B cell (primary cell): ENCODE measurements around the gene B3GALT2. TPM values are rescaled to one million over a fixed set of nuclear protein-coding genes. Genes with fewer than 3 reads are reported as not detected.

Experiments
- ATAC-seq: fragments of 200-7000 bp; cut with Tn5 transposase; one replicate; pipeline ENCODE4 v1.10.0; 2021; ENCODE audit warnings: low read depth, mild to moderate bottlenecking, moderate number of reproducible peaks, moderate library complexity
- CTCF ChIA-PET: fragments of 350-600 bp; sonication (Branson Sonifier 250); formaldehyde crosslinking; loops from one replicate; lab custom pipeline; 2021; ENCODE audit warnings: antibody characterized with exemption, inconsistent platforms; lab: Charles Lee
- POLR2A ChIA-PET: fragments of 350-600 bp; sonication (Branson Sonifier 250); formaldehyde crosslinking; loops from one replicate; lab custom pipeline; 2021; ENCODE audit warnings: antibody characterized with exemption; lab: Charles Lee
- DNase-seq: peaks from one replicate; pipeline ENCODE4 v3.0.0; 2013
- H2AFZ ChIP-seq: 2 replicates; pipeline ENCODE4 v1.6.1; 2012; ENCODE audit warnings: mild to moderate bottlenecking, low read depth, low read length; ENCODE audit not compliant: insufficient read depth, poor library complexity, severe bottlenecking
- H3K27ac ChIP-seq, 2 donors: 1 replicate in 1 of 2; 2 replicates in 1 of 2; pipeline ENCODE4 v1.5.1; 2012 to 2013; ENCODE audit warnings: low read length in 2 of 2, mild to moderate bottlenecking in 2 of 2, moderate library complexity in 1 of 2
- H3K27me3 ChIP-seq, 4 experiments: fragments of 200-600 bp in 1 of 4; sonication (generic) in 1 of 4; replicated peaks in 1 of 4; 1 replicate in 2 of 4; 2 replicates in 2 of 4; pipeline versions ENCODE4 v1.6.1 to v1.7.0; 2013 to 2016; ENCODE audit warnings: low read length in 3 of 4, mild to moderate bottlenecking in 2 of 4, mixed read lengths in 1 of 4, moderate library complexity in 1 of 4; ENCODE audit not compliant: insufficient read depth in 4 of 4, control insufficient read depth in 3 of 4; ENCODE audit errors: control extremely low read depth in 1 of 4
- H3K36me3 ChIP-seq, 2 experiments: replicated peaks in 1 of 2; 1 replicate in 1 of 2; 2 replicates in 1 of 2; pipeline versions ENCODE4 v1.6.1 to v1.7.1; 2013; ENCODE audit warnings: low read length in 1 of 2; ENCODE audit not compliant: insufficient read depth in 2 of 2, control insufficient read depth in 1 of 2; ENCODE audit errors: control extremely low read depth in 1 of 2, extremely low read depth in 1 of 2
- H3K4me1 ChIP-seq, 2 donors: fragments of 200-600 bp in 1 of 2; sonication (generic) in 1 of 2; 1 replicate in 1 of 2; 2 replicates in 1 of 2; pipeline versions ENCODE4 v1.5.1 to v1.6.1; 2013 to 2017; ENCODE audit warnings: low read length in 2 of 2; ENCODE audit not compliant: control insufficient read depth in 2 of 2, insufficient read depth in 2 of 2
- H3K4me2 ChIP-seq: replicated peaks from 2 replicates; pipeline ENCODE3; 2012; ENCODE audit warnings: mild to moderate bottlenecking, low read depth, low read length; ENCODE audit not compliant: poor library complexity, severe bottlenecking
- H3K4me3 ChIP-seq, 5 experiments: fragments of 200-600 bp in 1 of 5; sonication (generic) in 1 of 5; 1 replicate in 3 of 5; 2 replicates in 2 of 5; pipeline versions ENCODE4 v1.5.1 to v1.7.0; 2011 to 2016; ENCODE audit warnings: low read length in 4 of 5, mild to moderate bottlenecking in 4 of 5, low read depth in 2 of 5, control low read depth in 1 of 5, moderate library complexity in 1 of 5; ENCODE audit not compliant: insufficient read depth in 1 of 5; ENCODE audit errors: control extremely low read depth in 1 of 5, extremely low read depth in 1 of 5
- H3K79me2 ChIP-seq: fragments of 200-600 bp; sonication (generic); one replicate; pipeline ENCODE4 v1.6.0; 2016; ENCODE audit warnings: low read length; ENCODE audit not compliant: control insufficient read depth, insufficient read depth
- H3K9ac ChIP-seq: fragments of 200-600 bp; sonication (generic); 2 replicates; pipeline ENCODE4 v1.6.1; 2017; ENCODE audit warnings: mild to moderate bottlenecking, low read length, moderate library complexity
- H3K9me3 ChIP-seq, 3 donors: one replicate each; pipeline versions ENCODE4 v1.6.1 to v1.7.1; 2013; ENCODE audit warnings: low read length in 2 of 3; ENCODE audit not compliant: control insufficient read depth in 2 of 3, insufficient read depth in 1 of 3; ENCODE audit errors: control extremely low read depth in 1 of 3
- H4K20me1 ChIP-seq: 2 replicates; pipeline ENCODE4 v1.6.0; 2012; ENCODE audit warnings: mild to moderate bottlenecking, low read length; ENCODE audit not compliant: insufficient read depth, control insufficient read depth, poor library complexity, severe bottlenecking
- H3K27ac Mint-ChIP-seq: one replicate; pipeline ENCODE4 v1.8.0; 2021; ENCODE audit warnings: mixed read lengths
- H3K27me3 Mint-ChIP-seq: one replicate; pipeline ENCODE4 v1.8.0; 2021; ENCODE audit warnings: mixed read lengths
- H3K4me1 Mint-ChIP-seq: one replicate; pipeline ENCODE4 v1.8.0; 2021; ENCODE audit warnings: mixed read lengths
- H3K4me3 Mint-ChIP-seq: one replicate; pipeline ENCODE4 v1.8.0; 2021; ENCODE audit warnings: mixed read lengths
- H3K9me3 Mint-ChIP-seq: one replicate; pipeline ENCODE4 v1.8.0; 2022; ENCODE audit warnings: mixed read lengths; ENCODE audit not compliant: insufficient read depth
- CTCF ChIP-seq: fragments of 200-600 bp; IDR thresholded peaks from one replicate; pipeline ENCODE4 v1.8.0; 2022; ENCODE audit warnings: antibody characterized with exemption, mild to moderate bottlenecking
- EZH2 ChIP-seq: IDR thresholded peaks from 2 replicates; pipeline ENCODE4 v1.6.1; 2012; ENCODE audit warnings: borderline replicate concordance, low read depth, mild to moderate bottlenecking, moderate library complexity, low read length; ENCODE audit not compliant: insufficient read depth, poor library complexity, severe bottlenecking
- WGBS: methylation state at CpG from one replicate; pipeline ENCODE4 v1.1.5; 2013; ENCODE audit warnings: missing lambda C conversion rate; ENCODE audit not compliant: insufficient coverage; 5-methylcytosine and 5-hydroxymethylcytosine counted together
- intact Hi-C: fragments of 100-400 bp; cut with micrococcal nuclease; formaldehyde crosslinking; loops from one replicate; pipeline ENCODE4 v1.10.0; 2022
- polyA plus RNA-seq: library from polyadenylated mRNA; depleted of rRNA; stranded (reverse); fragments of >200 nt; gene quantifications from 2 replicates; pipeline ENCODE4 v1.2.3, GENCODE V29; 2012
- total RNA-seq, 2 donors: library from RNA; stranded (reverse); fragments of 120-200 nt in 1 of 2; gene quantifications; 1 replicate in 1 of 2; 2 replicates in 1 of 2; pipeline versions ENCODE4 v1.2.3 to v1.2.4, GENCODE V29; 2013 to 2022

The B3GALT2 gene
- total and polyA plus RNA-seq, 2 donors (not counting 1 experiment from before 2014, with no cell fraction given), result 0.07 TPM; not detected in 1

- H3K4me3 ChIP-seq, result no peak overlapping the region
- POLR2A ChIA-PET, result no interaction called here
- intact Hi-C loops, result no loop called here
- ATAC-seq (no peak), DNase-seq (no peak)
- H3K4me2 ChIP-seq, result no peak overlapping the region
- H3K79me2 ChIP-seq, result no peaks in the 10 kb centered on the region
- H3K4me3 Mint-ChIP-seq, result no peak overlapping the region
- no peaks in the 10 kb centered on the region for H3K27me3 ChIP-seq
- no peaks in the 10 kb centered on the region for H3K4me1 Mint-ChIP-seq
- no peaks in the 10 kb centered on the region for H4K20me1 ChIP-seq
- no peak overlapping the region for H2AFZ ChIP-seq
- no peak overlapping the region for H3K9ac ChIP-seq
- no peak overlapping the region for H3K27ac ChIP-seq
- CTCF ChIA-PET, result no interaction called here
- H3K4me1 ChIP-seq, result no peaks in the 10 kb centered on the region
- TF ChIP-seq EZH2 (no peak), CTCF (no peak)
- no peak overlapping the region for H3K27ac Mint-ChIP-seq
- peaks cover 4 to 33% of the 10 kb centered on the region in 2 experiments for H3K36me3 ChIP-seq
- WGBS, result 72% methylated on average over 4 of the region's 8 CpGs
- no peaks in the 10 kb centered on the region for H3K9me3 Mint-ChIP-seq
- H3K27me3 Mint-ChIP-seq, result no peaks in the 10 kb centered on the region
- H3K9me3 ChIP-seq, result peaks cover 0 to 4% (median 0%) of the 10 kb centered on the region in 3 donors
Measured at GRCh38 chr1:193216920-193217319, 30.5 kb upstream of the B3GALT2 start.

GRCh38 chr1:193213998-193214397 is 27.6 kb upstream of the B3GALT2 start:
- H3K4me3 ChIP-seq, result no peak overlapping the region
- no peak overlapping the region for H3K9ac ChIP-seq
- H3K9me3 ChIP-seq, result peaks cover 0 to 4% (median 0%) of the 10 kb centered on the region in 3 donors
- H3K27ac ChIP-seq, result no peak overlapping the region
- no peak for DNase-seq
- Mint-ChIP-seq H3K27ac (no peak overlapping the region), H3K9me3 (no peaks in the 10 kb centered on the region), H3K4me1 (peaks cover 10% of the 10 kb centered on the region), H3K27me3 (no peaks in the 10 kb centered on the region), H3K4me3 (no peak overlapping the region)
- no peaks in the 10 kb centered on the region for H3K27me3 ChIP-seq
- H3K4me2 ChIP-seq, result no peak overlapping the region
- H2AFZ ChIP-seq, result no peak overlapping the region
- H3K4me1 ChIP-seq, result no peaks in the 10 kb centered on the region
- H3K36me3 ChIP-seq, result peaks cover 4 to 28% of the 10 kb centered on the region in 2 experiments
- ATAC-seq, result no peak
- H4K20me1 ChIP-seq, result no peaks in the 10 kb centered on the region
- ChIA-PET POLR2A (no interaction called here), CTCF (no interaction called here)
- intact Hi-C loops, result loop anchor here (5.0 kb wide), 1 partner anchor 37 kb away; no protein-coding TSS in a partner anchor
- no peaks in the 10 kb centered on the region for H3K79me2 ChIP-seq
- no peak for TF ChIP-seq EZH2
- no peak for TF ChIP-seq CTCF
- no CpG with 5 or more reads among the region's 4 CpGs for WGBS
